HCT116 (cell line): ENCODE measurements around the gene TPM4. TPM values are rescaled to one million over a fixed set of nuclear protein-coding genes. Genes with fewer than 3 reads are reported as not detected.

ENCODE experiments used
- ATAC-seq: fragments of 200-7000 bp; cut with Tn5 transposase; 2 replicates; pipeline ENCODE4 v1.9.1; 2020; ENCODE audit warnings: mild to moderate bottlenecking, moderate library complexity
- BruUV-seq: library from RNA; stranded (reverse); fragments of 400-500 nt; replicated peaks from 2 replicates; lab custom pipeline; 2021; lab: Mats Ljungman, UMichigan
- CTCF ChIA-PET: fragments of 300-600 bp; sonication (Branson Sonifier 250); formaldehyde crosslinking; loops from one replicate; lab custom pipeline; 2021; ENCODE audit warnings: antibody characterized with exemption; lab: Charles Lee
- POLR2A ChIA-PET: fragments of 300-600, 350-600 bp; sonication (Branson Sonifier 250); formaldehyde crosslinking; loops from one replicate; lab custom pipeline; 2021; ENCODE audit warnings: antibody characterized with exemption; lab: Charles Lee
- RAD21 ChIA-PET, 2 experiments: fragments of 300-600 bp; sonication (Branson Sonifier 250); formaldehyde crosslinking; loops; one replicate each; lab custom pipeline; 2023; ENCODE audit warnings: low total read pairs in 2 of 2; ENCODE audit not compliant: uncharacterized antibody in 2 of 2, unreplicated experiment in 2 of 2, low non-redundant PET in 1 of 2; lab: Charles Lee
- DNase-seq: peaks from one replicate; pipeline ENCODE4 v3.0.0-alpha.2; 2010; ENCODE audit warnings: low read depth, low spot score
- H2AFZ ChIP-seq: fragments of 200-600 bp; shearing (Covaris generic), sonication (generic); 2 replicates; pipeline ENCODE4 v1.6.1; 2017; ENCODE audit warnings: low read depth, mixed run types, mixed read lengths, antibody characterized with exemption, low read length; ENCODE audit not compliant: poor library complexity, severe bottlenecking
- H3K27ac ChIP-seq: 2 replicates; pipeline ENCODE4 v1.5.1; 2012; ENCODE audit warnings: low read depth, low read length
- H3K27me3 ChIP-seq: fragments of 200-600 bp; sonication (generic); 2 replicates; pipeline ENCODE4 v1.6.1; 2016; ENCODE audit warnings: mixed run types, low read length, mixed read lengths; ENCODE audit not compliant: insufficient read depth
- H3K36me3 ChIP-seq, 2 experiments: fragments of 200-500 bp in 1 of 2; fragments of 200-600 bp in 1 of 2; sonication (Bioruptor generic) in 1 of 2; sonication (generic) in 1 of 2; 2 replicates each; pipeline versions ENCODE4 v1.5.1 to v1.6.1; 2014 to 2016; ENCODE audit warnings: low read length in 2 of 2, inconsistent platforms in 1 of 2, mixed read lengths in 1 of 2, mixed run types in 1 of 2; ENCODE audit not compliant: insufficient read depth in 2 of 2, control insufficient read depth in 1 of 2
- H3K4me1 ChIP-seq, 2 experiments: fragments of 200-600 bp in 1 of 2; sonication (generic) in 1 of 2; 2 replicates each; pipeline versions ENCODE4 v1.5.1 to v1.6.1; 2012 to 2017; ENCODE audit warnings: low read length in 2 of 2, inconsistent platforms in 1 of 2, mild to moderate bottlenecking in 1 of 2, mixed read lengths in 1 of 2, mixed run types in 1 of 2, moderate library complexity in 1 of 2; ENCODE audit not compliant: insufficient read depth in 2 of 2, control insufficient read depth in 1 of 2
- H3K4me2 ChIP-seq: fragments of 200-600 bp; sonication (generic); 2 replicates; pipeline ENCODE4 v1.6.1; 2017; ENCODE audit warnings: mixed run types, low read length, mixed read lengths
- H3K4me3 ChIP-seq, 2 experiments: fragments of 200-600 bp in 1 of 2; sonication (generic) in 1 of 2; replicated peaks in 1 of 2; 2 replicates each; pipeline ENCODE4 v1.5.1; 2011 to 2016; ENCODE audit warnings: low read length in 2 of 2, control low read depth in 1 of 2, low read depth in 1 of 2, mild to moderate bottlenecking in 1 of 2, mixed read lengths in 1 of 2, mixed run types in 1 of 2
- H3K79me2 ChIP-seq: fragments of 200-600 bp; sonication (generic); 2 replicates; pipeline ENCODE4 v1.6.1; 2017; ENCODE audit warnings: mild to moderate bottlenecking, mixed run types, low read length, moderate library complexity, mixed read lengths; ENCODE audit not compliant: insufficient read depth
- H3K9ac ChIP-seq: fragments of 200-600 bp; sonication (generic); 2 replicates; pipeline ENCODE4 v1.6.1; 2016; ENCODE audit warnings: low read length, mixed read lengths
- H3K9me2 ChIP-seq: fragments of 200-600 bp; sonication (generic), shearing (Covaris generic); 2 replicates; pipeline ENCODE4 v1.6.1; 2017; ENCODE audit warnings: mixed run types, mild to moderate bottlenecking, moderate library complexity; ENCODE audit not compliant: insufficient read depth
- H3K9me3 ChIP-seq, 2 experiments: fragments of 200-500 bp in 1 of 2; fragments of 200-600 bp in 1 of 2; sonication (Bioruptor generic) in 1 of 2; sonication (generic) in 1 of 2; 2 replicates each; pipeline ENCODE4 v1.6.1; 2014 to 2017; ENCODE audit warnings: low read length in 2 of 2, mixed read lengths in 2 of 2, inconsistent platforms in 1 of 2, low read depth in 1 of 2, mild to moderate bottlenecking in 1 of 2, mixed run types in 1 of 2, moderate library complexity in 1 of 2; ENCODE audit not compliant: control insufficient read depth in 1 of 2, insufficient read depth in 1 of 2
- H4K20me1 ChIP-seq: fragments of 200-600 bp; sonication (generic), shearing (Covaris generic); 2 replicates; pipeline ENCODE4 v1.6.1; 2017; ENCODE audit warnings: mixed run types, mild to moderate bottlenecking, moderate library complexity; ENCODE audit not compliant: insufficient read depth
- ATF3 ChIP-seq: IDR thresholded peaks from 2 replicates; pipeline ENCODE4 v1.6.1; 2012
- CBX3 ChIP-seq: IDR thresholded peaks from 2 replicates; pipeline ENCODE4 v1.6.1; 2012; ENCODE audit warnings: low read depth
- ELF1 ChIP-seq: IDR thresholded peaks from 2 replicates; pipeline ENCODE4 v1.6.1; 2012; ENCODE audit warnings: low read depth, borderline replicate concordance
- EZH2phosphoT487 ChIP-seq: fragments of 200-600 bp; IDR thresholded peaks from 2 replicates; pipeline ENCODE4 v1.6.1; 2018; ENCODE audit warnings: antibody characterized with exemption, borderline replicate concordance
- FOSL1 ChIP-seq: IDR thresholded peaks from 2 replicates; pipeline ENCODE4 v1.6.1; 2012; ENCODE audit warnings: low read depth
- POLR2AphosphoS5 ChIP-seq: IDR thresholded peaks from 2 replicates; pipeline ENCODE4 v1.6.1; 2011; ENCODE audit warnings: mild to moderate bottlenecking, low read depth, low read length, moderate library complexity
- REST ChIP-seq: IDR thresholded peaks from 2 replicates; pipeline ENCODE4 v1.6.1; 2012; ENCODE audit warnings: low read depth
- SIN3A ChIP-seq: IDR thresholded peaks from 2 replicates; pipeline ENCODE4 v1.6.1; 2012; ENCODE audit warnings: low read depth
- SP1 ChIP-seq: IDR thresholded peaks from 2 replicates; pipeline ENCODE4 v1.6.1; 2012; ENCODE audit warnings: low read depth
- SRF ChIP-seq: IDR thresholded peaks from 2 replicates; pipeline ENCODE4 v1.6.1; 2012; ENCODE audit warnings: low read depth
- TCF7L2 ChIP-seq: IDR thresholded peaks from 2 replicates; pipeline ENCODE4 v1.7.0; 2011; ENCODE audit warnings: borderline replicate concordance, inconsistent platforms; ENCODE audit not compliant: insufficient read depth, insufficient read length; ENCODE audit errors: extremely low read depth
- YY1 ChIP-seq: IDR thresholded peaks from 2 replicates; pipeline ENCODE4 v1.6.1; 2011; ENCODE audit warnings: low read length, low read depth, moderate library complexity, mild to moderate bottlenecking; ENCODE audit not compliant: insufficient replicate concordance; ENCODE audit errors: extremely low read depth
- ZBTB33 ChIP-seq: IDR thresholded peaks from 2 replicates; pipeline ENCODE4 v1.6.1; 2011; ENCODE audit warnings: mild to moderate bottlenecking, low read length, moderate library complexity; ENCODE audit not compliant: insufficient replicate concordance; ENCODE audit errors: extremely low read depth
- ZFX ChIP-seq: fragments of 450-650 bp; IDR thresholded peaks from 2 replicates; pipeline ENCODE4 v1.6.1; 2017
- intact Hi-C: fragments of 100-400 bp; cut with micrococcal nuclease; formaldehyde crosslinking; loops from 2 replicates; pipeline ENCODE4 v1.10.0; 2022
- total RNA-seq: library from RNA; stranded (reverse); gene quantifications from one replicate; pipeline ENCODE4 v1.2.1, GENCODE V29; 2021; ENCODE audit not compliant: unreplicated experiment

Gene TPM4
- total RNA-seq, 1 experiment from 2014 or later = 275 TPM

DNA sequence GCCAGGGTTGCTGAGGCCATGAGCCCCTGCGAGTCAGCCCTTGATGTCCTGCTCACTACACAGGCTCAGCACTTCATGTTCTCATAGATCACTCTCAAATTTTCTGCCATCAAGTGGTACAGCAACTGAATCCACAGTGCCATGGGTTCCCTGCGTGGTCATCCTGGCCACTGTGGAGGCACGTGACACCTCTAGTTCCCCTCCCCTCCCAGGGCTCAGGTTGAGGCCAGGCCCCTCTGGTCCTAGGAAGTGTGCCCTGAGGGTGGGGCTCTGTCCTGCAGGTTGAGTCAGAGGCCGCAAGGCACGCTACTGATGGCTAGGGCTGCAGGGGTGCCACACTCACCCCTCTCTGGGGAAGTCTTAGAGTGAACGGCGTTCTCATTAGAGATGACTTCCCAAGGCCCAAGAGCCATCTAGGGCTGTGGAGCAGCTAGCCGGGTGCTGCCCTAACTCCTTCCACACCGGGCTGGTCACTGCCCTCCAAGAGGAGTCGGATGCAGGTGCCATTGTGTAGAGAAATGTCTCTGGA, 39.8 kb upstream of the TPM4 start:
- Histone ChIP-seq H3K36me3 (no peaks in the 10 kb centered on the region), H3K79me2 (no peaks in the 10 kb centered on the region), H4K20me1 (no peaks in the 10 kb centered on the region), H3K4me3 (no peak overlapping the region), H3K9me2 (no peaks in the 10 kb centered on the region), H3K9me3 (no peaks in the 10 kb centered on the region), H3K4me1 (peaks cover 0 to 7% of the 10 kb centered on the region in 2 experiments; a peak in 2 of 4 replicates), H3K27me3 (no peaks in the 10 kb centered on the region), H3K4me2 (no peak overlapping the region), H2AFZ (no peak overlapping the region), H3K9ac (no peak overlapping the region), H3K27ac (no peak overlapping the region)
- POLR2A ChIA-PET = no interaction called here
- DNase-seq = no peak
- intact Hi-C loops = no loop called here
- CTCF ChIA-PET = no interaction called here
- no peak for ATAC-seq
- RAD21 ChIA-PET = no interaction called here
- BruUV-seq = no TSS peak
- TF ChIP-seq REST (no peak), YY1 (no peak), EZH2phosphoT487 (no peak), ATF3 (no peak)

DNA sequence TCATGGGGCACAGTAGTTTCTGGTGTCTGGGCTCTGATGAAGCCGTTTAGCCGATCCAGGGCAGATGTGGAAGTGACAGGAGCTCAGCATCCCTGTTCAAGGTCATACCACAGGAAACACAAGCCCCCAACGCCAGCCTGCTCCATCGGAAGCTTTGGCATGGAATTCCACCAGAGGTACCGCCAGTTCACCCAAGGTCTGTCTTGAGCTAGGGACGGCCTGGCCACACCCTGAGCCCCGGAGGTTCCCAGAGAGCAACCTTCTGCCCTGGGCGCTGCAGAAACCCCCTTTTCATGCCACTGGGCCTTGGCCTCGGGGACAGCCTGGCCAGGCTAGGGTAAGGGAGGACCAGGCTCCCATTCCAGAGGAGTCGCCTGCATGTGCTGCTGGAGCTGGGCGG, 39.4 kb upstream of the TPM4 start:
- POLR2A ChIA-PET = no interaction called here
- Histone ChIP-seq H3K79me2 (no peaks in the 10 kb centered on the region), H3K4me2 (no peak overlapping the region), H3K9me3 (no peaks in the 10 kb centered on the region), H4K20me1 (no peaks in the 10 kb centered on the region), H3K36me3 (no peaks in the 10 kb centered on the region), H3K9me2 (no peaks in the 10 kb centered on the region), H3K27me3 (no peaks in the 10 kb centered on the region), H3K27ac (no peak overlapping the region), H3K9ac (no peak overlapping the region), H3K4me1 (peaks cover 0 to 12% of the 10 kb centered on the region in 2 experiments; a peak in 2 of 4 replicates), H3K4me3 (no peak overlapping the region), H2AFZ (no peak overlapping the region)
- intact Hi-C loops = no loop called here
- no peak for ATAC-seq
- no TSS peak for BruUV-seq
- DNase-seq = no peak
- CTCF ChIA-PET = interaction anchor here (1.4 kb wide), 1 partner anchor 11 kb away, joined by 4 read pairs; no protein-coding TSS in a partner anchor
- RAD21 ChIA-PET = no interaction called here
- TF ChIP-seq SRF (no peak), ZFX (no peak), SP1 (no peak), FOSL1 (no peak), CBX3 (no peak), ZBTB33 (no peak), YY1 (no peak), SIN3A (no peak), EZH2phosphoT487 (no peak), TCF7L2 (no peak), ATF3 (no peak), POLR2AphosphoS5 (no peak), ELF1 (no peak)
